ENCODE results near the gene CLCN6.

- TF ChIP-seq, protein P1, sequence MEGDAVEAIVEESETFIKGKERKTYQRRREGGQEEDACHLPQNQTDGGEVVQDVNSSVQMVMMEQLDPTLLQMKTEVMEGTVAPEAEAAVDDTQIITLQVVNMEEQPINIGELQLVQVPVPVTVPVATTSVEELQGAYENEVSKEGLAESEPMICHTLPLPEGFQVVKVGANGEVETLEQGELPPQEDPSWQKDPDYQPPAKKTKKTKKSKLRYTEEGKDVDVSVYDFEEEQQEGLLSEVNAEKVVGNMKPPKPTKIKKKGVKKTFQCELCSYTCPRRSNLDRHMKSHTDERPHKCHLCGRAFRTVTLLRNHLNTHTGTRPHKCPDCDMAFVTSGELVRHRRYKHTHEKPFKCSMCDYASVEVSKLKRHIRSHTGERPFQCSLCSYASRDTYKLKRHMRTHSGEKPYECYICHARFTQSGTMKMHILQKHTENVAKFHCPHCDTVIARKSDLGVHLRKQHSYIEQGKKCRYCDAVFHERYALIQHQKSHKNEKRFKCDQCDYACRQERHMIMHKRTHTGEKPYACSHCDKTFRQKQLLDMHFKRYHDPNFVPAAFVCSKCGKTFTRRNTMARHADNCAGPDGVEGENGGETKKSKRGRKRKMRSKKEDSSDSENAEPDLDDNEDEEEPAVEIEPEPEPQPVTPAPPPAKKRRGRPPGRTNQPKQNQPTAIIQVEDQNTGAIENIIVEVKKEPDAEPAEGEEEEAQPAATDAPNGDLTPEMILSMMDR (IDR thresholded peaks at IDR 0.05; ENCODE audit: low read depth, low read length) = no peak
- no peak for TF ChIP-seq MAX (IDR thresholded peaks at IDR 0.05; ENCODE audit: low read depth, low read length)
- TF ChIP-seq POLR2A (IDR thresholded peaks at IDR 0.05; ENCODE audit: extremely low read depth, insufficient read length) = no peak
These were observed 13.9 kb upstream of the CLCN6 start for GRCh38 chr1:11792106-11792505.

All from NB4 (cell line).